Measurements from ENCODE around the gene C11orf16. TPM values are rescaled to one million over a fixed set of nuclear protein-coding genes. Genes with fewer than 3 reads are reported as not detected.
"Not testable (repeated sequence)": the region's sequence is repeated elsewhere in the genome, so short reads cannot be mapped to it uniquely, and the experiment has no call there.

The C11orf16 gene
- total and polyA plus RNA-seq, 4 donors: 0.30 to 1.1 (median 0.99) TPM; not detected in 1

DNA sequence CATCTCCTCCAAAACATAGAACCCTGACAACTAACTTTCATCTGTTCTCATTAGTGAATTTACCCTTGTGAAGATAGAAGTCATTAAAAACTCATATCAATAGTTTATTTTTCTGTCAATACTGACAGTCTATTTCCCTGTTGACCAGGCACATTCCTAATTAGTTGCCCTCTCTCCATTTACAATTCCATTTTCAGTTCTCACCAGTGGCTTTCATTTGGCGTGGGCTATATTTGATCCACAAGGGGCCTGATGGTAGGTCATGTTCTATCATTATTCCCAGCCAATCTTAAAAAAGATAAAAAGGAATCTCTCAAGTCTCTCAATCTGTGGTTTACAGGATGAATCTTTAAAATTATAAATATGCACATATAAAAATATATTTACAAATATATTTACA, 25.6 kb downstream of the C11orf16 start:
- Histone ChIP-seq H3K4me1 (ENCODE audit: control insufficient read depth, insufficient read depth, low read length) (peaks cover 7% of the 10 kb centered on the region), H3K36me3 (ENCODE audit: control insufficient read depth, insufficient read depth, low read length) (no peaks in the 10 kb centered on the region), H3K9me3 (ENCODE audit: control insufficient read depth, insufficient read depth, low read length) (no peaks in the 10 kb centered on the region), H3K4me3 (ENCODE audit: low read depth, low read length) (no peak overlapping the region), H3K27me3 (ENCODE audit: control insufficient read depth, insufficient read depth, low read length) (no peaks in the 10 kb centered on the region), H3K27ac (ENCODE audit: low read depth, low read length) (no peak overlapping the region)
- DNase-seq (ENCODE audit: low read depth in 4 of 6, low spot score in 6 of 6): no peak
- no CpG with 5 or more reads among the region's 1 CpG for WGBS (ENCODE audit: insufficient coverage)

- Histone ChIP-seq H3K4me3 (ENCODE audit: low read depth, low read length) (no peak overlapping the region), H3K9me3 (ENCODE audit: control insufficient read depth, insufficient read depth, low read length) (no peaks in the 10 kb centered on the region), H3K4me1 (ENCODE audit: control insufficient read depth, insufficient read depth, low read length) (peaks cover 7% of the 10 kb centered on the region), H3K36me3 (ENCODE audit: control insufficient read depth, insufficient read depth, low read length) (no peaks in the 10 kb centered on the region), H3K27ac (ENCODE audit: low read depth, low read length) (no peak overlapping the region), H3K27me3 (ENCODE audit: control insufficient read depth, insufficient read depth, low read length) (no peaks in the 10 kb centered on the region)
- WGBS (ENCODE audit: insufficient coverage): 100% methylated on average over 1 of the region's 5 CpGs
- DNase-seq (ENCODE audit: low read depth in 4 of 6, low spot score in 6 of 6): no peak
These were observed 27.1 kb downstream of the C11orf16 start for GRCh38 chr11:8905528-8906165.

DNA sequence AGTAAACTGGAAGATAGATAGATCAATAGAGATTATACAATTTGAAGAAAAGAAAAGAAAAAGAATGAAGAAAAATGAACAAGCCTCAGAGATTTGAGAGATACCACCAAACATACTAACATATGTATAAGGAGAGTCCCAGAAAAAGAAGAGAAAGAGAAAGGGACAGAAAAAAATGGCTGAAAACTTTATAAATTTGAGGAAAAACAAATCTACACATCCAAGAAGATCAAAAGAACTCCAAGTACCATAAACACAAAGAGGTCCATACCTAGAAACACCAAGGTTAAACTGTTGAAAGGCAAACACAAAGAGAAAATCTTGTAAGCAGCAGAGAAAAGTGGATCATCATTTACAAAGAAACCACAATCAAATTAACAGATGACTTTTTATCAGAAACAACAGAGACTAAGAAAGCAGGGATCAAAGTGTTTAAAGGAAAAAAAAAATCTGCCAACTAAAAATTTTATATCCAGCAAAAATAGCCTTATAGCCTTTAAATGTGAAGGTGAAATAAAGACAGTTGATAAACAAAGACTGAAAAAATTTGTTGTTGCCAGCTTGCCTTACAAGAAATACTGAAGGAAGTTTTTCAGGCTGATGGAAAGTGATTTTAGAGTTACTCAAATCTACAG, 33.5 kb downstream of the C11orf16 start:
- Histone ChIP-seq H3K4me1 (ENCODE audit: control insufficient read depth, insufficient read depth, low read length) (no peaks in the 10 kb centered on the region), H3K9me3 (ENCODE audit: control insufficient read depth, insufficient read depth, low read length) (peaks cover 3% of the 10 kb centered on the region), H3K27ac (ENCODE audit: low read depth, low read length) (no peak overlapping the region), H3K36me3 (ENCODE audit: control insufficient read depth, insufficient read depth, low read length) (no peaks in the 10 kb centered on the region), H3K4me3 (ENCODE audit: low read depth, low read length) (no peak overlapping the region), H3K27me3 (ENCODE audit: control insufficient read depth, insufficient read depth, low read length) (no peaks in the 10 kb centered on the region)
- no peak for DNase-seq (ENCODE audit: low read depth in 4 of 6, low spot score in 6 of 6)

DNA sequence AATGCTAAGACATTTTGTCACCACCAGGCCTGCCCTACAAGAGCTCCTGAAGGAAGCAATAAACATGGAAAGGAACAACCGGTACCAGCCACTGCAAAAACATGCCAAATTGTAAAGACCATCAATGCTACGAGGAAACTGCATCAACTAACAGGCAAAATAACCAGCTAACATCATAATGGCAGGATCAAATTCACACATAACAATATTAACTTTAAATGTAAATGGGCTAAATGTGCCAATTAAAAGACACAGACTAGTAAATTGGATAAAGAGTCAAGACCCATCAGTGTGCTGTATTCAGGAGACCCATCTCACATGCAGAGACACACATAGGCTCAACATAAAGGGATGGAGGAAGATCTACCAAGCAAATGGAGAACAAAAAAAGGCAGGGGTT, 41.6 kb downstream of the C11orf16 start:
- H3K4me3 ChIP-seq (ENCODE audit: low read depth, low read length); H3K27me3 ChIP-seq (ENCODE audit: control insufficient read depth, insufficient read depth, low read length); H3K9me3 ChIP-seq (ENCODE audit: control insufficient read depth, insufficient read depth, low read length); H3K27ac ChIP-seq (ENCODE audit: low read depth, low read length); DNase-seq (ENCODE audit: low read depth in 4 of 6, low spot score in 6 of 6); H3K4me1 ChIP-seq (ENCODE audit: control insufficient read depth, insufficient read depth, low read length); H3K36me3 ChIP-seq (ENCODE audit: control insufficient read depth, insufficient read depth, low read length): not testable (repeated sequence)
- WGBS (ENCODE audit: insufficient coverage): no CpG with 5 or more reads among the region's 2 CpGs

- H3K27me3 ChIP-seq (ENCODE audit: control insufficient read depth, insufficient read depth, low read length): no peaks in the 10 kb centered on the region
- H3K27ac ChIP-seq (ENCODE audit: low read depth, low read length): no peak overlapping the region
- no peak for DNase-seq (ENCODE audit: low read depth in 4 of 6, low spot score in 6 of 6)
- WGBS (ENCODE audit: insufficient coverage): no CpG with 5 or more reads among the region's 2 CpGs
- H3K9me3 ChIP-seq (ENCODE audit: control insufficient read depth, insufficient read depth, low read length): no peaks in the 10 kb centered on the region
- H3K4me3 ChIP-seq (ENCODE audit: low read depth, low read length): no peak overlapping the region
- no peaks in the 10 kb centered on the region for H3K4me1 ChIP-seq (ENCODE audit: control insufficient read depth, insufficient read depth, low read length)
- H3K36me3 ChIP-seq (ENCODE audit: control insufficient read depth, insufficient read depth, low read length): no peaks in the 10 kb centered on the region
These were observed 46.4 kb downstream of the C11orf16 start for GRCh38 chr11:8886322-8886721.

DNA sequence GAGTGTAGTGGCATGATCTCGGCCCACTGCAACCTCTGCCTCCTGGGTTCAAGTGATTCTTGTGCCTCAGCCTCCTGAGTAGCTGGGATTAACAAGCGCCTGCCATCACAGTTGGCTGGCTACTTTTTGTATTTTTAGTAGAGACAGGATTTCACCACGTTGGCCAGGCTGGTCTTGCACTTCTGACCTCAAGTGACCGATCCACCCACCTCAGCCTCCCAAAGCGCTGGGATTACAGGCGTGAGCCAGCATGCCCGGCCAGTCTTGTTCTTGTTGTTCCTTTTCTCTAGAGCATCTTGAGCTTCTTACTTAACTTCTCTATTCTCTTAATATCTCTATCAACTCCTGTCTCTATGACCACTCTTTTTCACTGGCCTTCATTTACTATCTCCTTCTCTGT, 51.2 kb downstream of the C11orf16 start:
- H3K36me3 ChIP-seq (ENCODE audit: control insufficient read depth, insufficient read depth, low read length); H3K4me1 ChIP-seq (ENCODE audit: control insufficient read depth, insufficient read depth, low read length); H3K9me3 ChIP-seq (ENCODE audit: control insufficient read depth, insufficient read depth, low read length); H3K4me3 ChIP-seq (ENCODE audit: low read depth, low read length); DNase-seq (ENCODE audit: low read depth in 4 of 6, low spot score in 6 of 6); H3K27me3 ChIP-seq (ENCODE audit: control insufficient read depth, insufficient read depth, low read length); H3K27ac ChIP-seq (ENCODE audit: low read depth, low read length): not testable (repeated sequence)
- 79% methylated on average over 4 of the region's 7 CpGs for WGBS (ENCODE audit: insufficient coverage)

- no peak overlapping the region for H3K27ac ChIP-seq (ENCODE audit: low read depth, low read length)
- no peaks in the 10 kb centered on the region for H3K4me1 ChIP-seq (ENCODE audit: control insufficient read depth, insufficient read depth, low read length)
- no peak overlapping the region for H3K4me3 ChIP-seq (ENCODE audit: low read depth, low read length)
- H3K27me3 ChIP-seq (ENCODE audit: control insufficient read depth, insufficient read depth, low read length): no peaks in the 10 kb centered on the region
- no peak for DNase-seq (ENCODE audit: low read depth in 4 of 6, low spot score in 6 of 6)
- no peaks in the 10 kb centered on the region for H3K36me3 ChIP-seq (ENCODE audit: control insufficient read depth, insufficient read depth, low read length)
- WGBS (ENCODE audit: insufficient coverage): no CpG with 5 or more reads among the region's 2 CpGs
- no peaks in the 10 kb centered on the region for H3K9me3 ChIP-seq (ENCODE audit: control insufficient read depth, insufficient read depth, low read length)
These were observed 54.0 kb downstream of the C11orf16 start for GRCh38 chr11:8878771-8879170.

DNA sequence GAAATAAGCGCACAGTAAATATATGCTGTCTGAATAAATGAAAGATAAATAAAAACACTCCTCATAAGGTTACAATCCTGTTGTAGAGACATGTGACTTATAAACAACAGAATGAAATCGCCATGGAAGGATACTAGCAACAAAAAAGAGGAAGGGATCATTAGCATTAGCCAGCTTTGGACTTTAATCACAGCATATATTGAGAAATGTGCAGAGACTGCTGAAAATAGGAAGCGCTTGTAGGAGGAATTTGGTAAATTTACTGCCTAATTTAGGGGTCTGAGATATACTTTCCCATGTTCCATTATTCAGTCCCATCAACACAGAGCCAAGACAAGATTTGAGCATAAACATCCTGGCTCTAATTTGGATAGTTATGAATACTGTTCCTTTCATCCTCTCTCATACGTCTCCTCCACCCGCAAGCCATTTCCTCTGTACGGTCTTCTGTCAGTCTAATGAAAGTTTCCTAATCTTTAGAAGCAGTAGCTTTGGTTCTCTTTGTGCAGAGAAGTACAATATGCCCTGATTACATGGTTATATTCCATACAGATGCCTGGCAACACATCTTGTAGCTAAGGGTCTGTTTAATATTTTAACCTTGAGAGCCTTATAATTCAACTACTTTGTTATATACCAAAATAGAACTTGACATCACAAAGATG, 58.9 kb downstream of the C11orf16 start:
- Histone ChIP-seq H3K27ac (ENCODE audit: low read depth, low read length) (no peak overlapping the region), H3K4me3 (ENCODE audit: low read depth, low read length) (no peak overlapping the region), H3K4me1 (ENCODE audit: control insufficient read depth, insufficient read depth, low read length) (peaks cover 9% of the 10 kb centered on the region), H3K36me3 (ENCODE audit: control insufficient read depth, insufficient read depth, low read length) (no peaks in the 10 kb centered on the region), H3K27me3 (ENCODE audit: control insufficient read depth, insufficient read depth, low read length) (no peaks in the 10 kb centered on the region), H3K9me3 (ENCODE audit: control insufficient read depth, insufficient read depth, low read length) (no peaks in the 10 kb centered on the region)
- no peak for DNase-seq (ENCODE audit: low read depth in 4 of 6, low spot score in 6 of 6)
- no CpG with 5 or more reads among the region's 6 CpGs for WGBS (ENCODE audit: insufficient coverage)

GRCh38 chr11:8871962-8872361, 60.8 kb downstream of the C11orf16 start:
- H3K27ac ChIP-seq (ENCODE audit: low read depth, low read length): peak overlapping the region; percentile 88
- 60% methylated on average over 5 of the region's 6 CpGs for WGBS (ENCODE audit: insufficient coverage)
- no peak overlapping the region for H3K4me3 ChIP-seq (ENCODE audit: low read depth, low read length)

More at GRCh38 chr11:8871962-8872361, 60.8 kb downstream of the C11orf16 start:
- no peaks in the 10 kb centered on the region for H3K27me3 ChIP-seq (ENCODE audit: control insufficient read depth, insufficient read depth, low read length)
- peaks cover 9% of the 10 kb centered on the region for H3K4me1 ChIP-seq (ENCODE audit: control insufficient read depth, insufficient read depth, low read length)
- no peaks in the 10 kb centered on the region for H3K36me3 ChIP-seq (ENCODE audit: control insufficient read depth, insufficient read depth, low read length)
- peak in 1 of 6 donors; percentile 34 for DNase-seq (ENCODE audit: low read depth in 4 of 6, low spot score in 6 of 6)
- no peaks in the 10 kb centered on the region for H3K9me3 ChIP-seq (ENCODE audit: control insufficient read depth, insufficient read depth, low read length)

All from spinal cord (tissue), 10 donors.